Body of pancreas (tissue), 4 donors: Measurements from ENCODE around the gene NFKB1. TPM values are rescaled to one million over a fixed set of nuclear protein-coding genes. Genes with fewer than 3 reads are reported as not detected.

Source experiments
- ATAC-seq: fragments of 150-250 bp; one replicate; pipeline ENCODE4 v1.9.1; 2016
- DNase-seq, 4 donors: peaks; one replicate each; pipeline ENCODE4 v3.0.0-alpha.2; 2019
- H3K27ac ChIP-seq, 4 donors: fragments of 200-600 bp; sonication (generic); 1 replicate in 3 of 4; 2 replicates in 1 of 4; pipeline versions ENCODE4 v1.5.1 to v1.6.1; 2016 to 2019; ENCODE audit warnings: mild to moderate bottlenecking in 1 of 4, mixed read lengths in 1 of 4, moderate library complexity in 1 of 4
- H3K27me3 ChIP-seq, 2 donors: fragments of 200-600 bp; sonication (generic); one replicate each; pipeline ENCODE4 v1.6.0; 2016; ENCODE audit warnings: mild to moderate bottlenecking in 1 of 2
- H3K36me3 ChIP-seq, 2 donors: fragments of 200-600 bp; sonication (generic); replicated peaks in 1 of 2; 2 replicates each; pipeline ENCODE4 v1.5.1; 2016; ENCODE audit warnings: low read depth in 2 of 2; ENCODE audit not compliant: insufficient read depth in 1 of 2
- H3K4me1 ChIP-seq: fragments of 200-600 bp; sonication (generic); one replicate; pipeline ENCODE4 v1.6.0; 2016
- H3K4me3 ChIP-seq, 2 donors: fragments of 200-600 bp; sonication (generic); 1 replicate in 1 of 2; 2 replicates in 1 of 2; pipeline ENCODE4 v1.5.1; 2016 to 2019
- H3K9me3 ChIP-seq, 3 donors: fragments of 200-600 bp; sonication (generic); 1 replicate in 2 of 3; 2 replicates in 1 of 3; pipeline ENCODE4 v1.5.1; 2016
- POLR2A ChIP-seq, 3 donors: fragments of 450-650 bp; IDR thresholded peaks; one replicate each; pipeline ENCODE4 v1.6.1; 2016; ENCODE audit warnings: antibody characterized with exemption in 3 of 3, mild to moderate bottlenecking in 2 of 3
- WGBS, 2 donors: methylation state at CpG; one replicate each; pipeline ENCODE4 v1.1.5; 2017; 5-methylcytosine and 5-hydroxymethylcytosine counted together
- intact Hi-C: fragments of 100-400 bp; cut with DNase I; formaldehyde crosslinking; loops from one replicate; pipeline ENCODE4 v1.15.1; 2023
- total RNA-seq, 2 donors: library from RNA; depleted of rRNA; stranded (reverse); fragments of >200 nt; gene quantifications; one replicate each; pipeline ENCODE4 v1.1.0, GENCODE V29; 2016
- TF ChIP-seq, protein P1 (sequence below), 7 experiments: fragments of 450-650 bp in 4 of 7; fragments of 200-600 bp in 3 of 7; sonication (generic) in 3 of 7; IDR thresholded peaks; one replicate each; pipeline ENCODE4 v1.5.1; 2016 to 2019; ENCODE audit warnings: antibody characterized with exemption in 7 of 7

Gene NFKB1
- total RNA-seq, 2 donors from 2014 or later, result 14.5 to 20.5 TPM

DNA sequence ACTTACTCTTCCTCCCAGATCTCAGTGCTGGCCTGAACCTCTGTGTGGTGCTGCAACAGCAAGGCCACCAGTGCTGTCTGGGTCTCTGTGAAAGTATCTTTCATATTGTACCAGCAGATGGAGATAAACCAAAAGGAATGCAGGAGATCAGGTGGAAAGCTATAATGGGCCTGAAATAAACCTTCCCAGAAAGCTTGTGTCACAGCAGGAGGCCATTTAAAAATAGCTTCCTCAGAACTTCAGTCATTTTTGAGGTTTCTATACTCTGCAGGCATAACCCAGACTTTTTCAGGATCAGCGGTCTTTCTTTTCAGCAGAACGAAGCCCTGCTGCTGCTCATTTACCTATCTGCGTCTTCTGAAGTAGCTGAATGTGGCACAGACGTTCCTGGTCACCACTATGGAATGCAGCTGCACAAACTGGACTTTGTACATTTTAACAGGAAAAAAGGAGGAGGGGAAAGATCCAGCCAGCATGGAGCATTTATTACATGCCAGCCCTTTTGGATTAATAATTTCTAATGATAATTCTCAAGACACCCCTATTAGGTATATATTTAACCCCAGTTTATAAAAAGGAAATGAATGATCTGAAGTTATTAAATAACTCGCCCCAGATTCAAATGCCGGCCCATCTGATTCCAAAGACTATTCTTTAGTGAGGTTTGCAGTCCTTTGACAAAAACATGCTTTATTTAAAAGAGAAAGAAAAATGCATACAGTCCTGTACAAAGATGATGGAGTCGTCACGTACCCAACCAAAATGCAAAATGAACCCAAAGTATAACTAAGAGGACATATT, 119.7 kb downstream of the NFKB1 start:
- DNase-seq (peak; percentile 71 to 86 (median 78)), ATAC-seq (peak; percentile 96)
- Histone ChIP-seq H3K9me3 (no peaks in the 10 kb centered on the region), H3K4me3 (no peak overlapping the region), H3K27ac (peak overlapping the region; percentile 82 to 94 (median 87)), H3K36me3 (peaks cover 0 to 6% of the 10 kb centered on the region in 2 donors), H3K4me1 (peaks cover 37% of the 10 kb centered on the region), H3K27me3 (no peaks in the 10 kb centered on the region)
- TF ChIP-seq, protein P1, sequence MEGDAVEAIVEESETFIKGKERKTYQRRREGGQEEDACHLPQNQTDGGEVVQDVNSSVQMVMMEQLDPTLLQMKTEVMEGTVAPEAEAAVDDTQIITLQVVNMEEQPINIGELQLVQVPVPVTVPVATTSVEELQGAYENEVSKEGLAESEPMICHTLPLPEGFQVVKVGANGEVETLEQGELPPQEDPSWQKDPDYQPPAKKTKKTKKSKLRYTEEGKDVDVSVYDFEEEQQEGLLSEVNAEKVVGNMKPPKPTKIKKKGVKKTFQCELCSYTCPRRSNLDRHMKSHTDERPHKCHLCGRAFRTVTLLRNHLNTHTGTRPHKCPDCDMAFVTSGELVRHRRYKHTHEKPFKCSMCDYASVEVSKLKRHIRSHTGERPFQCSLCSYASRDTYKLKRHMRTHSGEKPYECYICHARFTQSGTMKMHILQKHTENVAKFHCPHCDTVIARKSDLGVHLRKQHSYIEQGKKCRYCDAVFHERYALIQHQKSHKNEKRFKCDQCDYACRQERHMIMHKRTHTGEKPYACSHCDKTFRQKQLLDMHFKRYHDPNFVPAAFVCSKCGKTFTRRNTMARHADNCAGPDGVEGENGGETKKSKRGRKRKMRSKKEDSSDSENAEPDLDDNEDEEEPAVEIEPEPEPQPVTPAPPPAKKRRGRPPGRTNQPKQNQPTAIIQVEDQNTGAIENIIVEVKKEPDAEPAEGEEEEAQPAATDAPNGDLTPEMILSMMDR (IDR thresholded peaks at IDR 0.05), result peak; percentile 26 to 87 (median 80)
- peak in 2 of 3 donors; percentile 56 to 79 for TF ChIP-seq POLR2A (IDR thresholded peaks at IDR 0.05)
- intact Hi-C loops, result no loop called here
- 18 to 22% methylated on average over 8 of the region's 8 CpGs for WGBS, 2 donors

- DNase-seq (peak in 1 of 4 donors; percentile 26), ATAC-seq (no peak)
- Histone ChIP-seq H3K4me3 (no peak overlapping the region), H3K36me3 (no peaks in the 10 kb centered on the region), H3K27me3 (no peaks in the 10 kb centered on the region), H3K9me3 (no peaks in the 10 kb centered on the region), H3K4me1 (peaks cover 32% of the 10 kb centered on the region), H3K27ac (no peak overlapping the region)
- intact Hi-C loops, result no loop called here
- no peak for TF ChIP-seq POLR2A (IDR thresholded peaks at IDR 0.05)
- TF ChIP-seq, protein P1 (IDR thresholded peaks at IDR 0.05), result no peak
- WGBS, 2 donors, result 77 to 85% methylated on average over 5 of the region's 5 CpGs
Observed at GRCh38 chr4:102623622-102624021, 122.5 kb downstream of the NFKB1 start.

- Histone ChIP-seq H3K27me3 (no peaks in the 10 kb centered on the region), H3K4me3 (no peak overlapping the region), H3K4me1 (peaks cover 30% of the 10 kb centered on the region), H3K36me3 (no peaks in the 10 kb centered on the region), H3K27ac (no peak overlapping the region), H3K9me3 (no peaks in the 10 kb centered on the region)
- no peak for TF ChIP-seq POLR2A (IDR thresholded peaks at IDR 0.05)
- TF ChIP-seq, protein P1 (IDR thresholded peaks at IDR 0.05), result no peak
- 84 to 90% methylated on average over 4 of the region's 4 CpGs for WGBS, 2 donors
- intact Hi-C loops, result no loop called here
- DNase-seq (no peak), ATAC-seq (no peak)
Observed at GRCh38 chr4:102624505-102624904, 123.3 kb downstream of the NFKB1 start.

- no peaks in the 10 kb centered on the region for H3K9me3 ChIP-seq
- ATAC-seq, result no peak
- peak in 1 of 4 donors; percentile 52 for DNase-seq
Observed at GRCh38 chr4:102625232-102625930, 124.2 kb downstream of the NFKB1 start.

More at GRCh38 chr4:102625232-102625930, 124.2 kb downstream of the NFKB1 start:
- WGBS, 2 donors, result 66 to 83% methylated on average over 3 of the region's 3 CpGs
- TF ChIP-seq, protein P1 (IDR thresholded peaks at IDR 0.05), result peak in 3 of 7 experiments; percentile 10 to 30 (median 26)
- TF ChIP-seq POLR2A (IDR thresholded peaks at IDR 0.05), result no peak
- intact Hi-C loops, result no loop called here
- H3K4me1 ChIP-seq, result peaks cover 23% of the 10 kb centered on the region
- no peak overlapping the region for H3K27ac ChIP-seq
- H3K36me3 ChIP-seq, result no peaks in the 10 kb centered on the region
- H3K4me3 ChIP-seq, result no peak overlapping the region
- no peaks in the 10 kb centered on the region for H3K27me3 ChIP-seq
